Measurements from ENCODE around the gene NCOA3. TPM values are rescaled to one million over a fixed set of nuclear protein-coding genes. Genes with fewer than 3 reads are reported as not detected.

Gene NCOA3
- total RNA-seq, 2 experiments from 2014 or later: 66.2 to 73.7 TPM

DNA sequence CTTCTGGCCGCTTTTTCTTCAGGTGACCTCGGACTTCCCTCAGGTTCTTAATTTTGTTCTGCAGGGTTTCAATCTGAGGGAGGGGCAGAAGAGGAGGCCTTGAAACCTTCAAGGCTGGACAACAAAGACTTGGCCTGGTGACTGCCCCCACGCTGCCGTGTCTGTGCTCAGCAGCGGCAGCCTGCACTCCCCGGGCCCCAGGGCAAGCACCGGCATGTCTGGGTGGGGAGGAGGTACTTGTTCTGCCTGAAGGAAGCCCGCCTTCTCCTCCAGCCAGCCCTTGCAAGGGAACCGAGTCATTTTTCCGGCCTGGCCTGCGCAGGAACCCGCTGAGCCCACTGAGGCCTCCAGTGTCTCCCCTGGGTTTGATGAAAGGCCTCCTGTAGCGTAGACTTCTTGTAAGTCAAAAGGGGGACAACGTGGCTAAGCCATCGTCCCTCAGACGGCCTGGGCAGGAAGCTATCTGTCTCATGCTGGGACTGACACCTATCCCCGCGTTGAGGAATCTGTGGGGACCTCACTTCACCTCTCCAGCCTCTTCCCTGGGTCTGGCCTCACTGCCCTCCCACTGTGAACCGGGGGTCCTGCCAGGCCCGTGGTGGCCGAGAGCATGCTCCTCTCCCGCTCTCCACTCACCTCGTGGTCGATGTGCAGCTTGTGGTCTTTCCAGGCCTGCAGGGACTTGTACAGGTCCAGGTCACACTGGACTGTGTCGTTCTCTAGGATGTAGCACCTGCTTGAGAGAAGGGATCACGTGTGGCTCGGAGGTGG, 163.7 kb downstream of the NCOA3 start:
- ChIA-PET CTCF (interaction anchor here (1.9 to 2.7 kb wide), 3 partner anchors 9 to 955 kb away, joined by 5 to 10 read pairs (median 5); no protein-coding TSS in a partner anchor), POLR2A (no interaction called here)
- no peak overlapping the region for H3K27ac Mint-ChIP-seq
- DNase-seq (no peak), ATAC-seq (no peak)
- H3K4me1 Mint-ChIP-seq (ENCODE audit: low read depth): peaks cover 5% of the 10 kb centered on the region
- no peaks in the 10 kb centered on the region for H3K27me3 Mint-ChIP-seq
- TF ChIP-seq CTCF (IDR thresholded peaks at IDR 0.05): no peak
- no peak overlapping the region for H3K4me3 Mint-ChIP-seq
- no peaks in the 10 kb centered on the region for H3K36me3 Mint-ChIP-seq (ENCODE audit: low read depth)
- H3K9me3 Mint-ChIP-seq: no peaks in the 10 kb centered on the region
- intact Hi-C loops (cut with micrococcal nuclease): no loop called here

- ChIA-PET CTCF (interaction anchor here (1.1 to 1.9 kb wide), 2 partner anchors 11 to 12 kb away, joined by 3 to 5 read pairs; no protein-coding TSS in a partner anchor), POLR2A (no interaction called here)
- intact Hi-C loops (cut with micrococcal nuclease): no loop called here
- DNase-seq: no peak
- no peak overlapping the region for H3K4me3 Mint-ChIP-seq
- H3K9me3 Mint-ChIP-seq: no peaks in the 10 kb centered on the region
- no peaks in the 10 kb centered on the region for H3K27me3 Mint-ChIP-seq
- no peak for ATAC-seq
- H3K27ac Mint-ChIP-seq: no peak overlapping the region
- peaks cover 5% of the 10 kb centered on the region for H3K4me1 Mint-ChIP-seq (ENCODE audit: low read depth)
- TF ChIP-seq CTCF (IDR thresholded peaks at IDR 0.05): no peak
- H3K36me3 Mint-ChIP-seq (ENCODE audit: low read depth): no peaks in the 10 kb centered on the region
Measured at GRCh38 chr20:47666304-47666703, 164.6 kb downstream of the NCOA3 start.

DNA sequence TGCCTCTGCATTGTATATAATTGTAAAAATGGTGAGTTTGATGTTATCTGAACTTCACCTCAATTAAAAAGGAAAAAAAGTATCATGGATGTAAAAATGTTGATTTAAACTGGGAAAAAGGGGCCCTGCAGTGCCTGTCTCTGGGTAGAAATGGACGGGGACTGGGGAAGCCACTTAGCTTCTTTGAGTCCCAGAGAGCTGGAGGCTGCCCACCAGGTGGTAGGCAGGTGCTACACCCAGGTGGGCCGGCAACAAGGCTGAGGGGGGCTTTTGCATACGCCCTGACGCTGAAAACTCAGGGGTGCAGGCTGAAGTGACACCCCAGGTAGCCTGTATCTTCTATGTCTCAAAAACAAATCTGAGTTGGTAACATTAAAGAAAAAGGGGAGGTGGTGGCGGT, 165.4 kb downstream of the NCOA3 start:
- ChIA-PET CTCF (interaction anchor here (1.1 to 1.9 kb wide), 3 partner anchors 10 to 394 kb away, joined by 3 to 5 read pairs (median 4); no protein-coding TSS in a partner anchor), POLR2A (no interaction called here)
- DNase-seq: no peak
- H3K4me3 Mint-ChIP-seq: no peak overlapping the region
- H3K27me3 Mint-ChIP-seq: no peaks in the 10 kb centered on the region
- peaks cover 5% of the 10 kb centered on the region for H3K4me1 Mint-ChIP-seq (ENCODE audit: low read depth)
- no peak for ATAC-seq
- no peak overlapping the region for H3K27ac Mint-ChIP-seq
- H3K9me3 Mint-ChIP-seq: no peaks in the 10 kb centered on the region
- intact Hi-C loops (cut with micrococcal nuclease): no loop called here
- no peak for TF ChIP-seq CTCF (IDR thresholded peaks at IDR 0.05)
- H3K36me3 Mint-ChIP-seq (ENCODE audit: low read depth): no peaks in the 10 kb centered on the region

- H3K4me1 Mint-ChIP-seq (ENCODE audit: low read depth): peaks cover 5% of the 10 kb centered on the region
- no peak for ATAC-seq
- H3K36me3 Mint-ChIP-seq (ENCODE audit: low read depth): no peaks in the 10 kb centered on the region
- no peak for DNase-seq
- TF ChIP-seq CTCF (IDR thresholded peaks at IDR 0.05): no peak
- no peaks in the 10 kb centered on the region for H3K9me3 Mint-ChIP-seq
- ChIA-PET POLR2A (interaction anchor here (0.6 to 0.7 kb wide), 2 partner anchors 17 to 830 kb away, joined by 3 to 4 read pairs; no protein-coding TSS in a partner anchor), CTCF (interaction anchor here (0.6 to 1.8 kb wide), 2 partner anchors 10 to 395 kb away, joined by 3 to 4 read pairs; no protein-coding TSS in a partner anchor)
- no peak overlapping the region for H3K27ac Mint-ChIP-seq
- no peaks in the 10 kb centered on the region for H3K27me3 Mint-ChIP-seq
- intact Hi-C loops (cut with micrococcal nuclease): no loop called here
- H3K4me3 Mint-ChIP-seq: no peak overlapping the region
Measured at GRCh38 chr20:47667531-47668312, 166.0 kb downstream of the NCOA3 start.

All from activated CD8-positive, alpha-beta T cell treated with anti-CD3 and anti-CD28 coated beads for 36 hours (primary cell).